ENCODE results near the gene ATP6V0A1. TPM values are rescaled to one million over a fixed set of nuclear protein-coding genes. Genes with fewer than 3 reads are reported as not detected.
A peak's percentile ranks its signal among the peaks of the same experiment; 100 is the strongest.

The ATP6V0A1 gene
- total and polyA plus RNA-seq, 8 donors: 13.1 to 435 (median 80.2) TPM

DNA sequence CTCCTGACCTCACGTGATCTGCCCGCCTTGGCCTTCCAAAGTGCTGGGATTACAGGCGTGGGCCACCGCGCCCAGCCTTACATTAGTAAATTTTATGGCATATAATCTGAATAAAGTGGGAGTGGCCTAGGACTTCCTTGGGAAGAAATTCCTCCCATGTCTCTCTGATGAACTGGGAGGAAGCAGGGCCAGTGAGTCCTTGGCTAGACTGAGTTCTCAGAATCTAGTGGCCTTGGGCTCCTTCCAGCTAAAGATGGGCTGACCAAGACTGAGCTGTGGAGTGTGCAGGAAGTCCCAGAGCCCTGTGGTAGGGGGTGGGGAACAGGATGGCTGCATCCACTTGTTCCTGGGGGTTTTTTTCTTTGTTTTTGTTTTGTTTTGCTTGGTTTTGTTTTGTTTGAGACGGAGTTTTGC is 67.4 kb downstream of the ATP6V0A1 start:
- intact Hi-C loops (cut with DNase I; ENCODE audit: low total_unique reads): loop anchor here (5.0 kb wide), 1 partner anchor 99 kb away; no protein-coding TSS in a partner anchor
- no peak for DNase-seq
- peaks cover 5 to 21% (median 12%) of the 10 kb centered on the region in 4 donors for H3K36me3 ChIP-seq
- no peaks in the 10 kb centered on the region for H3K27me3 ChIP-seq
- no peak for TF ChIP-seq POLR2AphosphoS5 (IDR thresholded peaks at IDR 0.05)
- TF ChIP-seq, protein P1, sequence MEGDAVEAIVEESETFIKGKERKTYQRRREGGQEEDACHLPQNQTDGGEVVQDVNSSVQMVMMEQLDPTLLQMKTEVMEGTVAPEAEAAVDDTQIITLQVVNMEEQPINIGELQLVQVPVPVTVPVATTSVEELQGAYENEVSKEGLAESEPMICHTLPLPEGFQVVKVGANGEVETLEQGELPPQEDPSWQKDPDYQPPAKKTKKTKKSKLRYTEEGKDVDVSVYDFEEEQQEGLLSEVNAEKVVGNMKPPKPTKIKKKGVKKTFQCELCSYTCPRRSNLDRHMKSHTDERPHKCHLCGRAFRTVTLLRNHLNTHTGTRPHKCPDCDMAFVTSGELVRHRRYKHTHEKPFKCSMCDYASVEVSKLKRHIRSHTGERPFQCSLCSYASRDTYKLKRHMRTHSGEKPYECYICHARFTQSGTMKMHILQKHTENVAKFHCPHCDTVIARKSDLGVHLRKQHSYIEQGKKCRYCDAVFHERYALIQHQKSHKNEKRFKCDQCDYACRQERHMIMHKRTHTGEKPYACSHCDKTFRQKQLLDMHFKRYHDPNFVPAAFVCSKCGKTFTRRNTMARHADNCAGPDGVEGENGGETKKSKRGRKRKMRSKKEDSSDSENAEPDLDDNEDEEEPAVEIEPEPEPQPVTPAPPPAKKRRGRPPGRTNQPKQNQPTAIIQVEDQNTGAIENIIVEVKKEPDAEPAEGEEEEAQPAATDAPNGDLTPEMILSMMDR (IDR thresholded peaks at IDR 0.05): no peak
- no peak for TF ChIP-seq POLR2A (IDR thresholded peaks at IDR 0.05)
- no peak for TF ChIP-seq EP300 (IDR thresholded peaks at IDR 0.05)
- no peaks in the 10 kb centered on the region for H3K9me3 ChIP-seq
- H3K4me3 ChIP-seq: no peak overlapping the region
- peak overlapping the region in 3 of 5 donors; percentile 37 to 93 (median 58) for H3K27ac ChIP-seq
- peaks cover 31 to 77% (median 44%) of the 10 kb centered on the region in 4 donors for H3K4me1 ChIP-seq
- WGBS, 5 donors: 70 to 76% (median 73%) methylated on average over 6 of the region's 6 CpGs

DNA sequence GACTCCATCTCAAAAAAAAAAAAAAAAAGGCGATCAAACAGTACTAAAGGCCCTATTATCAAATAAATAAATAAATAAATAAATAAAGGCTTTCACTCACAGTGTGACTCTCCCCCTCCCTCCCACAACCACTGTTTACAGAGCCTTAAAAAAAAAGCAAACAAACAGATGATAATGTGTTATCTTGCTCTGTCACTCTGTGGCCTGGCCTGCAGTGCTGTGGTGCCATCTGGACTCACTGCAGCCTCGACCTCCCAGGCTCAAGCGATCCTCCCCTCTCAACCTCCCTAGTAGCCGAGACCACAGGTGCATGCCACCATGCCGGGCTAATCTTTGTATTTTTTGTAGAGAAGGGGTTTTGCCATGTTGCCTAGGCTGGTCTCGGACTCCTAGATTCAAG is 69.3 kb downstream of the ATP6V0A1 start:
- no peak overlapping the region for H3K4me3 ChIP-seq
- H3K36me3 ChIP-seq: peaks cover 0 to 2% (median 0%) of the 10 kb centered on the region in 4 donors
- no peak for DNase-seq
- intact Hi-C loops (cut with DNase I; ENCODE audit: low total_unique reads): loop anchor here (5.0 kb wide), 1 partner anchor 101 kb away; no protein-coding TSS in a partner anchor
- 81 to 89% (median 85%) methylated on average over 6 of the region's 6 CpGs for WGBS, 5 donors
- no peak for TF ChIP-seq EP300 (IDR thresholded peaks at IDR 0.05)
- no peak for TF ChIP-seq POLR2A (IDR thresholded peaks at IDR 0.05)
- TF ChIP-seq, protein P1 (IDR thresholded peaks at IDR 0.05): no peak
- TF ChIP-seq POLR2AphosphoS5 (IDR thresholded peaks at IDR 0.05): no peak
- H3K4me1 ChIP-seq: peaks cover 22 to 72% (median 41%) of the 10 kb centered on the region in 4 donors
- H3K27ac ChIP-seq: no peak overlapping the region
- no peaks in the 10 kb centered on the region for H3K9me3 ChIP-seq
- H3K27me3 ChIP-seq: no peaks in the 10 kb centered on the region

DNA sequence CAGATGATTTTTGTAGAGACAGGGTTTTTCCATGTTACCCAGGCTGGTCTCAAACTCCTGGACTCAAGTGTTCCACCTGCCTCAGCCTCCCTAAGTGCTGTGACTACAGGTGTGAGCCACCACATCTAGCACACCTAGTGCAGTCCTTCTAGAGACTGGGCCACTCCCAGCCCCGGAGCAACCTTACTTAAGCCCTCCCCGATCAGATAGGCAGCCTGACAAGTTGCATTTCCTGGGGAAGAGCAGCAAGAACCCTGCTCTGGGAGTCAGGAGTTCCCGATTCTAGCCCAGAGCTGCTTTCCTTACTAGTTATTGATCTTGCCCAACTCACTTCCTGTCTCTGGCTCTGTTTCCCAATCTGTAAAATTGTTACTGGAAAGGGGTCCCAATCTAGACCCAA is 70.4 kb downstream of the ATP6V0A1 start:
- H3K27ac ChIP-seq: peak overlapping the region in 1 of 5 donors; percentile 4
- peaks cover 17 to 66% (median 39%) of the 10 kb centered on the region in 4 donors for H3K4me1 ChIP-seq
- no peaks in the 10 kb centered on the region for H3K27me3 ChIP-seq
- no peak overlapping the region for H3K4me3 ChIP-seq
- intact Hi-C loops (cut with DNase I; ENCODE audit: low total_unique reads): loop anchor here (5.0 kb wide), 1 partner anchor 102 kb away; no protein-coding TSS in a partner anchor
- H3K36me3 ChIP-seq: no peaks in the 10 kb centered on the region
- WGBS, 5 donors: 16 to 47% (median 39%) methylated on average over 3 of the region's 3 CpGs
- no peak for DNase-seq
- no peaks in the 10 kb centered on the region for H3K9me3 ChIP-seq
- TF ChIP-seq POLR2AphosphoS5 (IDR thresholded peaks at IDR 0.05): no peak

DNA sequence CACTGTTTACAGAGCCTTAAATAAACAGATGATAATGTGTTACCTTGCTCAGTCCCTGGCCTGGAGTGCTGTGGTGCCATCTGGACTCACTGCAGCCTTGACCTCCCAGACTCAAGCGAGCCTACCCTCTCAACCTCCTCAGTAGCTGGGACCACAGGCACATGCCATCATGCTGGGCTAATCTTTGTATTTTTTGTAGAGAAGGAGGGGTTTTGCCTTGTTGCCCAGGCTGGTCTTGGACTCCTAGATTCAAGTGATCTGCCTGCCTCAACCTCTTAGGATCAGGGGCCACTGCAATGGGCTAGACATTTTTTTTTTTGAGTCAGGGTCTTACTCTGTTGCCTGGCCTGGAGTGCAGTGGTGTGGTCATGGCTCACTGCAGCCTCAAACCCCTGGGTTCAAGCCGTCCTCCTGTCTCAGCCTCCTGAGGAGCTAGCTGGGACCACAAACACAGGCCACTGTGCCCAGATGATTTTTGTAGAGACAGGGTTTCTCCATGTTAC is 72.3 kb downstream of the ATP6V0A1 start:
- intact Hi-C loops (cut with DNase I; ENCODE audit: low total_unique reads): no loop called here
- TF ChIP-seq, protein P1 (IDR thresholded peaks at IDR 0.05): no peak
- no peak for TF ChIP-seq POLR2AphosphoS5 (IDR thresholded peaks at IDR 0.05)
- no peak for TF ChIP-seq EP300 (IDR thresholded peaks at IDR 0.05)
- no peak for TF ChIP-seq POLR2A (IDR thresholded peaks at IDR 0.05)
- Histone ChIP-seq H3K36me3 (no peaks in the 10 kb centered on the region), H3K9me3 (no peaks in the 10 kb centered on the region), H3K27me3 (no peaks in the 10 kb centered on the region), H3K4me3 (no peak overlapping the region), H3K27ac (peak overlapping the region; percentile 80 to 91 (median 88)), H3K4me1 (peaks cover 28 to 69% (median 48%) of the 10 kb centered on the region in 4 donors)
- 57 to 75% (median 66%) methylated on average over 2 of the region's 2 CpGs for WGBS, 5 donors
- no peak for DNase-seq
